Endometrial microvascular endothelial cells (primary cell): ENCODE measurements around the gene MINK1. TPM values are rescaled to one million over a fixed set of nuclear protein-coding genes. Genes with fewer than 3 reads are reported as not detected.
"Not testable (repeated sequence)": the region's sequence is repeated elsewhere in the genome, so short reads cannot be mapped to it uniquely, and the experiment has no call there.

Experiments used
- in situ Hi-C: cut with HindIII; loops from 2 replicates; pipeline ENCODE4 v1.10.0; 2017; ENCODE audit warnings: low sequenced_read_pairs, low pct_unique_long_range_greater_than_20kb; ENCODE audit errors: inconsistent ontology term
- total RNA-seq: library from RNA; depleted of rRNA; stranded (reverse); fragments of >200 nt; gene quantifications from one replicate; pipeline ENCODE4 v1.2.3, GENCODE V29; 2015; ENCODE audit errors: inconsistent ontology term

MINK1 gene
- total RNA-seq, 1 donor from 2014 or later, result 36.4 TPM

- in situ Hi-C loops, result no loop called here
Observed at GRCh38 chr17:4860651-4861050, 27.5 kb downstream of the MINK1 start.

DNA sequence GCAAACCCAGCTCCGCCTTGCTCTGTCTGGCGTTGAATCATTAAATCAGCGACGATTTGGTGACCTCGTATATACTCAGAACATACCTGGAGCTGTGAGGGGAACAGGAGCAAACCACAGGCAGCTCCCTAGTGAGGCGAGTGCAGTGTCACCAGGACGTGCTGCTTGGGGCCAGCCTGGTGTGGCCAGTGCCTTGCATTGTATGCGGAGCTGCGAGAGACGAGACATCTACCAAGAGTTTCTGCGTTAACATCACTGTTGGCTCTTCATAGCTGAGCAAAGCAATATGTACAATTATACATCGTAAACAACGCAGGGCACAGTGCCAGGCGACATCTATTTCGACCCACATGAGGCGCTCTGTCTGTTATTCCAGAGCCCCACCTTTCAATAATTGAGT lies 27.9 kb downstream of the MINK1 start:
- in situ Hi-C loops, result no loop called here

DNA sequence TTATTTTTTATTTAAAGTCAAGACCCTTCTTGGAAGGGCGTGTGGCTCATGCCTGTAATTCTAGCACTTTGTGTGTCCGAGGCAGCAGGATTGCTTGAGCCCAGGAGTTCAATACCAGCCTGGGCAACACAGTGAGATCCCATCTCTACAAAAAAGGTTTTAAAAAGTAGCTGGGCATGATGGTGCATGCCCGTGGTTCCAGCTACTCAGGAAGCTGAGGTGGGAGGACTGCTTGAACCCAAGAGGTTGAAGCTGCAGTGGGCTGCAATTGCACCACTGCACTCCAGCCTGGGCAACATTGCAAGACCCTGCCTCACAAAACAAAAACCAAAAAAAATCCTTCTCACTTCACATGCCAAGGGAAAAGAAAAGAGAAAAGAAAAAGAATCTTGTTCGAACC lies 29.6 kb downstream of the MINK1 start:
- in situ Hi-C loops, result no loop called here

GRCh38 chr17:4863321-4863720 lies 30.2 kb downstream of the MINK1 start:
- in situ Hi-C loops, result no loop called here

GRCh38 chr17:4867535-4867934 lies 34.4 kb downstream of the MINK1 start:
- in situ Hi-C loops, result not testable (repeated sequence)

- in situ Hi-C loops, result not testable (repeated sequence)
Observed at GRCh38 chr17:4869058-4869998, 36.2 kb downstream of the MINK1 start.

DNA sequence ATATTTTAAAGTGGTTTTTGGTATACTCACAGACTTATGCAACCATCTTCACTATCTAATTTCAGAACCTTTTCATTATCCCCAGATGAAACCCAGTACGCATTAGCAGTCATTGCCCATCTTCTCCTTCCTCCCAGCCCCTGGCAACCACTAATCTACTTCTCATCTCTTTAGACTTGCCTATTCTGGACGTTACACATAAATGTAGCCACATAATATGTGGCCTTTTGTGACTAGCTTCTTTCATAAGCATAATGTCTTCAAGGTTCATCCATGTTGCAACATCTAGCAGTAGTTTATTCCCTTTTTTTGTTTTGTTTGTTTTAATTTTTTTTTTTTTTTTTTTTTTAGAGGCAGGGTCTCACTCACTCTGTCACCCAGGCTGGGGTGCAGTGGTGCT lies 37.7 kb downstream of the MINK1 start:
- in situ Hi-C loops, result no loop called here

GRCh38 chr17:4872786-4873185 lies 39.6 kb downstream of the MINK1 start:
- in situ Hi-C loops, result no loop called here

DNA sequence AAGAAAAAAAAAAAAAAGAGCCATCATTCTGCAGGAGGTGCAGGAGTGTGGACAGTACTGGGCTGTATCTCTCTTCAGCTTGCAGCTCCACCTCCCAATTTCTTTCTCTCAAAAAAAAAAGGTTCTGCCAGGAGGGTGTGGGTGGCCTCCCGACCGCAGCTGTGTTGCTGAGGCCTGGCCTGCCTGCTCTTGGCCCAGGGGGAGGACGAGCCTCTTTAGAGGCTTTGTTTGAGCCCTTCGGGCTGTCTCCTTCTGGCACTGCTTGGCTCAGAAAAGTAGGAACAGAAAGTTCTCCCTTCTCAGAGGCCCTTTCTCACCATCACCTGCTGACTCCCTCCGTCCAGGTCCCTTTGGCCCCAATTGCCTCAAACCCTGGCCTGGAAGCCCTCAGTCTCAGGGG lies 43.9 kb downstream of the MINK1 start:
- in situ Hi-C loops, result no loop called here

GRCh38 chr17:4879601-4880000 lies 46.5 kb downstream of the MINK1 start:
- in situ Hi-C loops, result no loop called here

DNA sequence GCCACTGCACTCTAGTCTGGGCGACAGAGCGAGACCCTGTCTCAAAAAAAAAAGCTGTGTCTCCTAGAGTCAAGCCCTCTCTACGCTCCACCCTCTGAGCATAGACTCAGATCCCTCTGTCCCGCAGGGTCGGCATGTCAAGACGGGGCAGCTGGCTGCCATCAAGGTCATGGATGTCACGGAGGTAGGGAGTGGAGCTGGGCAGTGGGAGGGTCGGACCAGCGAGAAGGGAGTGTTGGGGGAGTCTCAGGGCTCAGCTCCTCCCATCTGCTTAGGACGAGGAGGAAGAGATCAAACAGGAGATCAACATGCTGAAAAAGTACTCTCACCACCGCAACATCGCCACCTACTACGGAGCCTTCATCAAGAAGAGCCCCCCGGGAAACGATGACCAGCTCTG lies 47.7 kb downstream of the MINK1 start:
- in situ Hi-C loops, result no loop called here

DNA sequence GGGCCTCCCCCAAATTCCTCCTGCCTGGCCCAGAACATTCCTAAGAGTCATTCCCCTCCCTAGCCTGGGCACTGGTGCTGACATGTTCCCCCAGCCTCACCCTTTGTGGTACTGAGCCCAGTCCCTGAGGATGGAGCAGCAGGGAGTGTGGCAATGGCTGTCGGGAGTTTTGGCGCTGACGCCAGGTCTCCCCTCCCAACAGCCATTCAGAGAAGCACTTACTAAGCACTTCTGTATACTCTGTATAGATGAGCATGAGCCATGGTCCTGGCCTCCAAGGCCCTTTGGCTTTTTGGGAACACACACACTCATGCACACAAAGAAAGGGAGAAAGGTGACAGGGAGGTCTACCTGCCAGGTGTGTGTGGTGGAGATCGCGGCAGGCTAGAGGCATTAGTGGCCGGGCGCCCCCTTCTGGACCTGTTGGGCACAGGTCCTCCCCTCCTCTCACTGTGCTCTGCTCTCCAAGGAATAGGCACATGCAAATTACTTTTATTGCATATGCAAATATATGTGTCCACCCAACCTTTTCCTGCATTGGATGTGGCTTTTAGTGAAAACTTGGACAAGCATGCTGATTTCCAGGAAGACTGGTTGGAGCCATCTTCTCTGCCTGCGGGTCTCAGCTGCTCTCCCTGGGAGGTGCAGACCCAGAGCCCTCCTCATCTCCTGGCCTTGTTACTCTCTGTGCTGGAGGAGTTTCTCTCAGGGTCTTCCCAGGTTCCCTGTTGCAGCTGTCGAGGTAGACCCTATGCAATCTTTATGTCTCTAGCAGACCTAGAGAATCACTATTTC lies 48.8 kb downstream of the MINK1 start:
- in situ Hi-C loops, result no loop called here

- in situ Hi-C loops, result no loop called here
Observed at GRCh38 chr17:4884489-4884888, 51.3 kb downstream of the MINK1 start.

- in situ Hi-C loops, result no loop called here
Observed at GRCh38 chr17:4886830-4887229, 53.7 kb downstream of the MINK1 start.

DNA sequence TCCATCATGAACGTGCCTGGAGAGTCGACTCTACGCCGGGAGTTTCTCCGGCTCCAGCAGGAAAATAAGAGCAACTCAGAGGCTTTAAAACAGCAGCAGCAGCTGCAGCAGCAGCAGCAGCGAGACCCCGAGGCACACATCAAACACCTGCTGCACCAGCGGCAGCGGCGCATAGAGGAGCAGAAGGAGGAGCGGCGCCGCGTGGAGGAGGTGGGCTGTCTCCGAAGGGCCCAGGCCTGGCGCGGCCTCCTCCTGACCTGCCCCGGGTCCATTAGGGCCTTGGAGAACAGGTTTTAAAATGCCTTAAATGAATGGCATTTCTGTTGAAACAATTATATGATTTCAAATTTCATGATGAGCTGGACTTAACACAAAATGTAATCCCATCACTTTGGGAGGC lies 54.4 kb downstream of the MINK1 start:
- in situ Hi-C loops, result no loop called here

DNA sequence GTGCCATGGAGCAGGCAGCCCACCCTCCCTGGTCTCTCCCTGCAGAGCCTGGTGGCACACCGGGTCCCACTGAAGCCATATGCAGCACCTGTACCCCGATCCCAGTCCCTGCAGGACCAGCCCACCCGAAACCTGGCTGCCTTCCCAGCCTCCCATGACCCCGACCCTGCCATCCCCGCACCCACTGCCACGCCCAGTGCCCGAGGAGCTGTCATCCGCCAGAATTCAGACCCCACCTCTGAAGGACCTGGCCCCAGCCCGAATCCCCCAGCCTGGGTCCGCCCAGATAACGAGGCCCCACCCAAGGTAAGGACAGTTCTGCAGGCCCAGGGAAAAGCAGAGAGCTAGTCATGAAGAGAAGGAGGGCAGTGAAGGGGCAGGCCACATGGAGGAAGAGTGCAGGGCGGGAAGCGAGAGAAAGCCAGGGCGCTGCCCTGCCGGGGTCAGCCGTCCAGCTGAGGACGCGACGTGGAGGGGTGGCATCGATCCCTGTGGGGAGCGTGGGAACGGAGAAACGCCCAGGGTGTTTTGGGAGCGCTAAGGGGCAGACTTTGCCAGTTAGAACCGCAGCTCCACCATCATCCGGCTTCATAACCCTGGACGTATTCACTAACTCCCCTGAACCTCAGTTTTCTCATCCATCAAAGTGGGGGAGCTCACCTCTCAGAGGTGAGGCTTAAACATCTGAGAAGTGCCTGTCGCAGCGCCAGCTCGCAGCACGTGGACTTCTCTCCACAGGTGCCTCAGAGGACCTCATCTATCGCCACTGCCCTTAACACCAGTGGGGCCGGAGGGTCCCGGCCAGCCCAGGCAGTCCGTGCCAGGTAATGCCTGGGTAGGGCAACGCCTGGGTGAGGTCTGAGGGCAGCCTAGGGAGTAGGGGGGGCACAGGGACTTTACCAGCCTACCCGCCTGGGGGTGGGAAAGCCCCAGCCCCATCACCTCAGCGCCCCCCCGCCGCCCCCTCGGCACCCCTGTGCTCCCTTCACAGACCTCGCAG lies 58.6 kb downstream of the MINK1 start:
- in situ Hi-C loops, result no loop called here

GRCh38 chr17:4892499-4893221 lies 59.5 kb downstream of the MINK1 start:
- in situ Hi-C loops, result no loop called here

DNA sequence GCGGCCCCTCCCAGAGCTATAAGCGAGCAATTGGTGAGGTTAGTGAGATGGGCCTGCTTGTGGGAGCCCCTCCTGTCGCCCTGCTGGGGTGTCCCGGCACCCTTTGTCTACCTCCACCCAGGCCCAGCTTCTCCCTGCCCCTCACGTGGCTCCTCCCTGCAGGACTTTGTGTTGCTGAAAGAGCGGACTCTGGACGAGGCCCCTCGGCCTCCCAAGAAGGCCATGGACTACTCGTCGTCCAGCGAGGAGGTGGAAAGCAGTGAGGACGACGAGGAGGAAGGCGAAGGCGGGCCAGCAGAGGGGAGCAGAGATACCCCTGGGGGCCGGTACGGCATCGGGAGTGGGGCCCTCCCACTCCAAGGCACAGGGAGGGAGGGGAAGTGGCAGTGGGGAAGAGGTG lies 60.1 kb downstream of the MINK1 start:
- in situ Hi-C loops, result no loop called here
